ENCODE results near the gene CLPTM1L. TPM values are rescaled to one million over a fixed set of nuclear protein-coding genes. Genes with fewer than 3 reads are reported as not detected.
A peak's percentile ranks its signal among the peaks of the same experiment; 100 is the strongest.

The CLPTM1L gene
- total and polyA plus RNA-seq, 9 of the 15 experiments (the other 6 are each of a cell fraction or from before 2014, with no cell fraction given), result 3.5 to 217 (median 177) TPM

DNA sequence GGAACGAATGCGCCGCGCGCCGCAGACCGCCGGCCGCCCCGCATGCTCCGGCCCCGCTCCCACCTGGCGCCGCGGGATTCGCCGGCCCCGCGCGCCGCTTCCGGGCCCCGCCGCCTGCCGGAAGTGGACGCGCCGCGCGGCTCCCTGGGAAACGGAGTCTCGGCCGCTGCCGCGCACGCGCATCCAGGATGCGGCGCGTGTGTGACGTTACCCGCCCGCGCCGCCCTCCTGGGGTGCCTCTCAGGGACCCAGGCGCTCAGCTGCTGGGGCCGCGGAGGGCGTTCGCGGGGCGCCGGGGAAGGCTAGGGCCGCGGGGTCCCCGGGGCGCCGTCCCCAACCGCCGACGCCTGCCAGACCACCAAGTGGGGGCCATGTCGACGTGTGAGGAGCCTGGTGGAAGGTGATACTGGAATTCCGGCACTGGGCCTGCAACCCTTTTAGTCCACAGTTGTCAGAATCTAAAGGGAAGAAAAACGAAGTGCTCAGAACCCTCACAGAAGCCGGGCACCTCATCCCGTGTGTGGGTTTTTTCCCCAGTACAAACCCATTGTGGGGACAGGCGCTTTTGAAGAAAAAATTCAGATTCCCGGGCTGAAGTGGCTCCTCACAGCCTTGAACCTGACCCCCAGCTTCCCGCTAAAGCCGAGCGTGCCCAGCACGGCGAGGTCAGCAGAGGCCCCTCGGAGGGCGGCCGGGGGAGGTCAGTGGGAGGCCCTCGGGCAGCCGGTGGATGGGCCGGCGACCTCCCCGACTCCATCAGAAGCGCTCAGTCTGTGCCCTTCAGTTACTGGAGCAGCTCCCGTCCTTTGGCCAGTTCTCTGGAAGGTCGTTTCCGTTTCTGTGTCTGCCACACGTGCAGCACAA, at the start of gene CLPTM1L (continued):
- TF ChIP-seq, protein P1, sequence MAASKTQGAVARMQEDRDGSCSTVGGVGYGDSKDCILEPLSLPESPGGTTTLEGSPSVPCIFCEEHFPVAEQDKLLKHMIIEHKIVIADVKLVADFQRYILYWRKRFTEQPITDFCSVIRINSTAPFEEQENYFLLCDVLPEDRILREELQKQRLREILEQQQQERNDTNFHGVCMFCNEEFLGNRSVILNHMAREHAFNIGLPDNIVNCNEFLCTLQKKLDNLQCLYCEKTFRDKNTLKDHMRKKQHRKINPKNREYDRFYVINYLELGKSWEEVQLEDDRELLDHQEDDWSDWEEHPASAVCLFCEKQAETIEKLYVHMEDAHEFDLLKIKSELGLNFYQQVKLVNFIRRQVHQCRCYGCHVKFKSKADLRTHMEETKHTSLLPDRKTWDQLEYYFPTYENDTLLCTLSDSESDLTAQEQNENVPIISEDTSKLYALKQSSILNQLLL (CRISPR knock-in tag; IDR thresholded peaks at IDR 0.05; ENCODE audit: borderline replicate concordance), result no peak
- TF ChIP-seq FIP1L1 (IDR thresholded peaks at IDR 0.05; ENCODE audit: low read depth, low read length, poor library complexity, severe bottlenecking) (peak; percentile 27), ZNF143 (CRISPR knock-in tag; IDR thresholded peaks at IDR 0.05) (peak; percentile 82), ZNF644 (tag; IDR thresholded peaks at IDR 0.05; ENCODE audit: low read depth) (no peak), ZFPM2 (CRISPR knock-in tag; IDR thresholded peaks at IDR 0.05) (no peak), MCM7 (IDR thresholded peaks at IDR 0.05) (no peak), TAF15 (IDR thresholded peaks at IDR 0.05; ENCODE audit: low read depth, low read length) (no peak), RNF2 (IDR thresholded peaks at IDR 0.05) (no peak), PTTG1 (tag; IDR thresholded peaks at IDR 0.05; ENCODE audit: low read depth) (no peak), ETV6 (IDR thresholded peaks at IDR 0.05; ENCODE audit: borderline replicate concordance in 1 of 2, low read depth in 2 of 2, low read length in 1 of 2) (no peak), ETV6 (CRISPR knock-in tag; IDR thresholded peaks at IDR 0.05; ENCODE audit: borderline replicate concordance) (no peak), FOXK1 (CRISPR knock-in tag; IDR thresholded peaks at IDR 0.05; ENCODE audit: borderline replicate concordance) (0 out of 2 replicates have a peak, but pooled peaks have one; percentile 31), POLR2H (tag; IDR thresholded peaks at IDR 0.05; ENCODE audit: low read depth) (no peak), SIN3B (IDR thresholded peaks at IDR 0.05; ENCODE audit: low read depth) (peak; percentile 98)
- TF ChIP-seq, protein P2, sequence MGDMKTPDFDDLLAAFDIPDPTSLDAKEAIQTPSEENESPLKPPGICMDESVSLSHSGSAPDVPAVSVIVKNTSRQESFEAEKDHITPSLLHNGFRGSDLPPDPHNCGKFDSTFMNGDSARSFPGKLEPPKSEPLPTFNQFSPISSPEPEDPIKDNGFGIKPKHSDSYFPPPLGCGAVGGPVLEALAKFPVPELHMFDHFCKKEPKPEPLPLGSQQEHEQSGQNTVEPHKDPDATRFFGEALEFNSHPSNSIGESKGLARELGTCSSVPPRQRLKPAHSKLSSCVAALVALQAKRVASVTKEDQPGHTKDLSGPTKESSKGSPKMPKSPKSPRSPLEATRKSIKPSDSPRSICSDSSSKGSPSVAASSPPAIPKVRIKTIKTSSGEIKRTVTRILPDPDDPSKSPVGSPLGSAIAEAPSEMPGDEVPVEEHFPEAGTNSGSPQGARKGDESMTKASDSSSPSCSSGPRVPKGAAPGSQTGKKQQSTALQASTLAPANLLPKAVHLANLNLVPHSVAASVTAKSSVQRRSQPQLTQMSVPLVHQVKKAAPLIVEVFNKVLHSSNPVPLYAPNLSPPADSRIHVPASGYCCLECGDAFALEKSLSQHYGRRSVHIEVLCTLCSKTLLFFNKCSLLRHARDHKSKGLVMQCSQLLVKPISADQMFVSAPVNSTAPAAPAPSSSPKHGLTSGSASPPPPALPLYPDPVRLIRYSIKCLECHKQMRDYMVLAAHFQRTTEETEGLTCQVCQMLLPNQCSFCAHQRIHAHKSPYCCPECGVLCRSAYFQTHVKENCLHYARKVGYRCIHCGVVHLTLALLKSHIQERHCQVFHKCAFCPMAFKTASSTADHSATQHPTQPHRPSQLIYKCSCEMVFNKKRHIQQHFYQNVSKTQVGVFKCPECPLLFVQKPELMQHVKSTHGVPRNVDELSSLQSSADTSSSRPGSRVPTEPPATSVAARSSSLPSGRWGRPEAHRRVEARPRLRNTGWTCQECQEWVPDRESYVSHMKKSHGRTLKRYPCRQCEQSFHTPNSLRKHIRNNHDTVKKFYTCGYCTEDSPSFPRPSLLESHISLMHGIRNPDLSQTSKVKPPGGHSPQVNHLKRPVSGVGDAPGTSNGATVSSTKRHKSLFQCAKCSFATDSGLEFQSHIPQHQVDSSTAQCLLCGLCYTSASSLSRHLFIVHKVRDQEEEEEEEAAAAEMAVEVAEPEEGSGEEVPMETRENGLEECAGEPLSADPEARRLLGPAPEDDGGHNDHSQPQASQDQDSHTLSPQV (IDR thresholded peaks at IDR 0.05), result no peak
- TF ChIP-seq, protein P3, sequence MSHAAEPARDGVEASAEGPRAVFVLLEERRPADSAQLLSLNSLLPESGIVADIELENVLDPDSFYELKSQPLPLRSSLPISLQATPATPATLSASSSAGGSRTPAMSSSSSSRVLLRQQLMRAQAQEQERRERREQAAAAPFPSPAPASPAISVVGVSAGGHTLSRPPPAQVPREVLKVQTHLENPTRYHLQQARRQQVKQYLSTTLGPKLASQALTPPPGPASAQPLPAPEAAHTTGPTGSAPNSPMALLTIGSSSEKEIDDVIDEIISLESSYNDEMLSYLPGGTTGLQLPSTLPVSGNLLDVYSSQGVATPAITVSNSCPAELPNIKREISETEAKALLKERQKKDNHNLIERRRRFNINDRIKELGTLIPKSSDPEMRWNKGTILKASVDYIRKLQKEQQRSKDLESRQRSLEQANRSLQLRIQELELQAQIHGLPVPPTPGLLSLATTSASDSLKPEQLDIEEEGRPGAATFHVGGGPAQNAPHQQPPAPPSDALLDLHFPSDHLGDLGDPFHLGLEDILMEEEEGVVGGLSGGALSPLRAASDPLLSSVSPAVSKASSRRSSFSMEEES (CRISPR knock-in tag; IDR thresholded peaks at IDR 0.05), result no peak
- TF ChIP-seq, protein P4, sequence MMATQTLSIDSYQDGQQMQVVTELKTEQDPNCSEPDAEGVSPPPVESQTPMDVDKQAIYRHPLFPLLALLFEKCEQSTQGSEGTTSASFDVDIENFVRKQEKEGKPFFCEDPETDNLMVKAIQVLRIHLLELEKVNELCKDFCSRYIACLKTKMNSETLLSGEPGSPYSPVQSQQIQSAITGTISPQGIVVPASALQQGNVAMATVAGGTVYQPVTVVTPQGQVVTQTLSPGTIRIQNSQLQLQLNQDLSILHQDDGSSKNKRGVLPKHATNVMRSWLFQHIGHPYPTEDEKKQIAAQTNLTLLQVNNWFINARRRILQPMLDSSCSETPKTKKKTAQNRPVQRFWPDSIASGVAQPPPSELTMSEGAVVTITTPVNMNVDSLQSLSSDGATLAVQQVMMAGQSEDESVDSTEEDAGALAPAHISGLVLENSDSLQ (IDR thresholded peaks at IDR 0.05), result no peak
- TF ChIP-seq, protein P5, sequence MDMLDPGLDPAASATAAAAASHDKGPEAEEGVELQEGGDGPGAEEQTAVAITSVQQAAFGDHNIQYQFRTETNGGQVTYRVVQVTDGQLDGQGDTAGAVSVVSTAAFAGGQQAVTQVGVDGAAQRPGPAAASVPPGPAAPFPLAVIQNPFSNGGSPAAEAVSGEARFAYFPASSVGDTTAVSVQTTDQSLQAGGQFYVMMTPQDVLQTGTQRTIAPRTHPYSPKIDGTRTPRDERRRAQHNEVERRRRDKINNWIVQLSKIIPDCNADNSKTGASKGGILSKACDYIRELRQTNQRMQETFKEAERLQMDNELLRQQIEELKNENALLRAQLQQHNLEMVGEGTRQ (CRISPR knock-in tag; IDR thresholded peaks at IDR 0.05), result no peak

All from K562 (cell line).